Iris pigment epithelial cell (primary cell): ENCODE data around the gene FBXW7.

Experiments
- DNase-seq: peaks from one replicate; pipeline ENCODE4 v3.0.0-alpha.2; 2011; ENCODE audit warnings: low read depth

Gene FBXW7

DNA sequence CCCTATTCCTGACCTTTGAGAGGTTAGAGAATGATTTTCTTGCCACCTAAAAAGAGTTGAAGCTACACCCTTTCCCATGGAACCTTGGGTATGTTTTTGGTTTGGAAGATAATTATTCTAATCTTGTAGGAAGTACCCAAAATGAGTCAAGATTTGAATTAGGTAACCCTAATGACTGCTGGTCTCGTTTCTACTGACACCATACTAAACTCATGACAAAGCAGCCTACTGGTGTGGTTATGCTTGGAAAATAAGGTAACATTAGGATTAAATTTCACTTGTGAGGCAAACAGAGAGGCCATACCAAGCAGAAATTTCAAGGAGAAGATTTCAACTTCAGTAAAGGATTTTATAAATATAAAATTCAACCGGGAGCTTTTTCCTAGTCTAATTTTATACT lies 107.9 kb downstream of the FBXW7 start:
- DNase-seq: no peak

- no peak for DNase-seq
Observed at GRCh38 chr4:152424977-152425376, 110.9 kb downstream of the FBXW7 start.

DNA sequence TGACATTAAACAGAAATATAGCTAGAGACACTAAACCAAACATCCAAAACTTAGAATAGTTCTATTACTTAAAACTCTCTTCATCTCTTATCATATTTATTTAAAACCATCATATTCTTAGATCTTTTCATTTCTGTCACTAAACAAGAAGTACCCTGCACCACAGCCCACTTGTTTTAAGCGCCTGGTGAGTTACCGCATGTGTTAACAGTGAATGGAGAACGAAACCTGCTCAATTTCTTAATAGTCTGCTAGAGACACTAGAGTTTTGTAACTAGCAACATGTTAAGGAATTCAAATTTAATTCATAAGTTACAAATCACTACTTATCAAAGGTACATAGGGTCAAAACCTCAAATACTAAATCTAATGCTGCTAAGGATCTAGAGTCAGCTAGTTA lies 111.5 kb downstream of the FBXW7 start:
- DNase-seq: no peak

GRCh38 chr4:152422817-152423320 lies 113.0 kb downstream of the FBXW7 start:
- no peak for DNase-seq

GRCh38 chr4:152421576-152421975 lies 114.3 kb downstream of the FBXW7 start:
- no peak for DNase-seq

DNA sequence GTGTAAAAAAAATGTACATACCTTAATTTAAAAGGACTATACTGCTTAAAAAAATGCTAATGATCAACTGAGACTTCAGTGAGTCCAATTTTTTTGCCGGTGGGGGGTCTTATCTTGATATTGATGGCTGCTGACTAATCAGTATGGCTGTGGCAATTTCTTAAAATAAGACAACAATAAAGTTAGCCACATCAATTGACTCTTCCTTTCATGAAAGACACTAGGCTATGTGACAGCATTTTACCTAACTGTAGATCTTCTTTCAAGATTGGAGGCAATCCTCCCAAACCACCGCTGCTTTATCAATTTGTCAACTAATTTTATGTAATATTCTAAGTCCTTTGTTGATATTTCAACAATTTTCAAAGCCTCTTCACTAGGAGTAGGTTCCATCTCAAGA lies 116.1 kb downstream of the FBXW7 start:
- DNase-seq: no peak

GRCh38 chr4:152417673-152418072 lies 118.2 kb downstream of the FBXW7 start:
- DNase-seq: no peak

- peak; percentile 76 for DNase-seq
Observed at GRCh38 chr4:152415980-152416379, 119.9 kb downstream of the FBXW7 start.

DNA sequence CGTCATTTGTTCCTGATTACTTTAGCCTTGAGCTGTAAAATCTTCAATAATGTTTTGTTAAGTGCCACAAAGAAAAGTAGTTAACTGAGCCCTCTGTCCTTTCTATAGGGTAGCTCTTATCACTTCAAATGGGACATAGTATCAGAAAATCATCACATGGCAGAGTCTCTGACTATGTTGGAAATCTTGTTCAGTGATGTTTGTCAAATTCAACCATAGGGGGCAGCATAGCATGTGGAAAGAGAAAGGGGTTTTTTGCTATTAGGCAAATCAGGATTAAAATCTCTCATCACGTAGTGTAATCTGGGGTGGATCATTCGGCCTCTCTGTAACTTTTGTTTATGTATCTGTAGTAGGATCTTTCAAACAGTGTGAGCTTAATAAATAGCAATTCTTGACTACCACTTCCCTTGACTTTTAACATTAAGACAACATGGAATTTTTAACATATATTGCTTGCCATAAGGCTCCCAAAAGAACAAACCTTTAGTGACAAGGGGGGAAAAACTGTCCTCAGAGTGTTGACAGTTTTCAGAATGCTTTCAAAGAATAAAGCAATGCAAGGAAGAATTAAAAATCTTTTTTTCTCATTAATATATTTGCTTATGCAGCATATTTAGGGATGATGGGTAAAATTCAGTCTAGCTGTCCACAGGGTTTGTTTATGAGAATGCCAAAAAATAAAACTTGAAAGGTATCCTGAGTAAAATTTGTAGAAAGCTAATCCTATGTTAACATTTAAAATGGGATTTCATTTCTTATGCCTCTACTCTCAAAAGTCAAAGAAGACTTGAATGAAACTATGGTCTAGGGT lies 127.2 kb downstream of the FBXW7 start:
- peak; percentile 58 for DNase-seq

GRCh38 chr4:152401424-152401823 lies 134.5 kb downstream of the FBXW7 start:
- no peak for DNase-seq

DNA sequence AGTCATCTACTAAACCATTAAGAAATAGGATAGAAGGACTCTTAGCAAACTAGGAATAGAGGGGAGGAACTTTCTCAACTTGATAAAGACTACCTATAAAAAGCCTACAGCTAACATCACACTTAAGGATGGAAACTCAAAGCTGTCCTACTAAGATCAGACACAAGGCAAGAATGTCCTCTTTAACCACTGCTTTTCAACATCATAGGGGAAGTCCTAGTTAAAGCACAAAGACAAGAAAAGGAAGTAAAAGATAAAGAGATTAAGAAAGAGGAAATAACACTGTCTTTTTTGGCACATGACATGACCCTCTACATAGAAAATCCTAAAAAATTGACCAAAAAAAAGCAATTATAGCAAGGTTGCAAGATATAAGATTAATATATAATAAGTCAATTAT lies 136.6 kb downstream of the FBXW7 start:
- DNase-seq: no peak

DNA sequence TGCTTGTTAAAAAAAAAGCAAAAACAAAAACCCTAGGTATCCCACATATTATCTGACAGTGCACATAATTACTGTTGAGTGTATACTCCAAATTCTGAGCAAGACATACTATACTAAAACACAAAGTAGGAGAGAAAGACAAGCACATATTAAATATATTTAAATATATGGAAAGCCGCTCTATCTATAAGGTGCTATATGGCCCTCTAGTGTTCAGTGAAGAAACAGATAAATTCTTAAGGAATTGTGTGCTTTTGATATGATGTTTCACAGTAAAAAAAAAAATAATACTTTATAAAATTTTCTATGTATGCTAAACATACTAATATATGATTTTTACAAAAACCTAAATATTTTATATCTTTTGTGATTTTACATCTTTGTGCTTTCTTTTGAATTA lies 137.8 kb downstream of the FBXW7 start:
- DNase-seq: peak; percentile 28

GRCh38 chr4:152394791-152395190 lies 141.1 kb downstream of the FBXW7 start:
- no peak for DNase-seq

- DNase-seq: no peak
Observed at GRCh38 chr4:152392079-152392478, 143.8 kb downstream of the FBXW7 start.

DNA sequence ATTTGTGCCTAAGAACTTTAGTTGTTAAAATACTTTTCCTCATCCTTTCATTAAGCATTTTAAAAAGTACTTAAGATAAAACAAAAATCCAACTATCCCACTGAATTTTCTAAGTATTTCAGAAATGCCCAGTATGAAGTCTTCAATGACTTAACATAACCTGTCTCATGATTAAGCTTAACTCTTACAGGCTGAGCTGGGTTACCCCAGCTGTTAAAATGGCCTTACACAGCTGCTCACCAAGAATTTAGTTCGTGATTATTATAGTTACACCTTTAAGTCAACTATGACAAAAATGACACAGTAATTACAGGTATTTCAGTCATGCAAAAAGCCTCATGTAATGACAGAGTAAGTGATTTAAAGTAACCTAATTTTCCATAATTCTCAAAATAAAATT lies 145.7 kb downstream of the FBXW7 start:
- no peak for DNase-seq

GRCh38 chr4:152389359-152389758 lies 146.5 kb downstream of the FBXW7 start:
- DNase-seq: no peak

DNA sequence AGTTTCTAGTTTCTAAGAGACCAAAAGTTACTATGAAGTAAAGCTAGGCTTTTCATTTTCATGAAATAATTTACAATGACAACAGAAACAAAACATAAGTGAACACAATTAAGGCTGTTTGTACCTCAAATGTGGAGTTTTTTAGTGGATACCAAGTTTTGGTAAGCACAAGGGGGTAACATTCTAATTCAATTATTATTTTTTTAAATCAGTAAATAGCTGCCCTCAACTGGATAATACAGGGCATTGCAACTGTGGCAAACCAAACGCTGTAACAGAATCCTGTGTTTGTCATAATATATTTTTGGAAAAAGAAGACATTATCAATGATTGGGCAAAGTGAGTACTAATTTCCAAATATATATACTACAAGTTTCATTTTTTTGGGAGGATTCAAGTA lies 150.3 kb downstream of the FBXW7 start:
- peak; percentile 23 for DNase-seq

- peak; percentile 10 for DNase-seq
Observed at GRCh38 chr4:152382057-152382785, 153.7 kb downstream of the FBXW7 start.

DNA sequence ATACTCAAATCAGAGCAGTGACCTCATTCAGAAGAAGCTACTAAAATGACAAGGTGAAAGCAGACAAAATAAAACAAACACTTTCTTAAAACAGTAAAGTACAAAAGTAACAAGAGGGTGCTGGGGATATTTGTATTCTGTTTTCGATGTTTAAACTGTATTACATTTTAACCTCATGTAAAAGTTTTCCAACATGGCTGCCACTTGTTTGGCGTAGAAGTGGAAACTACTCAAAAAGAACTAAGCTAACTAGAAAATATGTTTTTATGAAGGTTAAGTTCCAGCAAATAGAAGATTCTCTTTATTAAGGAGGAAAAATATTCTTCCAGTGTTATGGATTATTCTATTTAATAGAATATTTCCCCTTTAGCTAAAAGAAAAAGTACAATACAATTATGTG lies 155.0 kb downstream of the FBXW7 start:
- no peak for DNase-seq

GRCh38 chr4:152380185-152380584 lies 155.7 kb downstream of the FBXW7 start:
- no peak for DNase-seq

DNA sequence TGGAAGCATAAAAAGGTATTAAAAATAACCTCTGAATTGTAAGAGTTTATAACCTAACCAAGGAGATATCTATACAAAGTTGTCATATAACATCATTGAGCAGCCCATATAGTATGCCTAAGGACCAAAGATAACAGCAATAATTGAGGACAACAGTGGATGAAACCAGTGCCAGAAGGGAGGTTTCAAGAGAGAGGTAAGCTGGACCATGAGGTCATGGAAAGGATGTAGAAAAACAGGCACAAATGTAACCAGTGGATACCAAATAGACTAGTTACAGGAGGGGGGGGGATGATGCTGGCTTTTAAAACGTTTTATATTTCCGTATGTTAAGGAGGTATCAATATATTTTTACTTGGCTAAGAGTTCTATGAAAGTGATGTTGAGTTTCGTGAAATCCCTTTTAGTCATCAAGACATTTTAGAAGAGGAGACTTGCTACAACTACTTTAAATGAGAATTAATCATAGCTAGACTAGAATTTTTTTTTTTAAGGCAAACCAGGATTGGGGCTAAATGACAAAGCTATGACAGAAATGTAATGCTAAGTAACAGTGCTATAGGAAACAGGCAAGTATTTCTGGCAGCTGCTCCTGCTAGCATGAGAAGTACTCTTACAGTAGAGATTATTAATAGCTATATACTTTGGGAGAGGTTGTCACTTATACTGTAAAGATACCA lies 161.1 kb downstream of the FBXW7 start:
- DNase-seq: no peak

DNA sequence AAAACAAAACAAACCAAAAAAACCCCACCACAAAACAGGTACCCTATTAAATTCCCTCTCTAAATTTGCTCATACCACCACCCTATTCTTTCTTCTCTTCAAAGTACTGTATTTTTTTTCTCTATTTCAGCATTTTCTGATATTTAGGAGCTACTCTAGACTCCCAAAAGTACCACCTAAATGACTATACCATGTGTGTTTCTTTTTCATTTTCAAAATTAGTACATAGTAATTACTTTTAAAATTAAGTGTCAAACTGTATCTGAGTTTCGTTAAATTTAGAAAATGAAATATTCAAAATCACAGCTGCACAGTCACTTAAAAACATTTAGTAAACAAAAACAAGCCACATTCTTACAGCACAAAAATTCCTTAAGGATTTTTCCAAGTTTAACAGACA lies 161.7 kb downstream of the FBXW7 start:
- no peak for DNase-seq

DNA sequence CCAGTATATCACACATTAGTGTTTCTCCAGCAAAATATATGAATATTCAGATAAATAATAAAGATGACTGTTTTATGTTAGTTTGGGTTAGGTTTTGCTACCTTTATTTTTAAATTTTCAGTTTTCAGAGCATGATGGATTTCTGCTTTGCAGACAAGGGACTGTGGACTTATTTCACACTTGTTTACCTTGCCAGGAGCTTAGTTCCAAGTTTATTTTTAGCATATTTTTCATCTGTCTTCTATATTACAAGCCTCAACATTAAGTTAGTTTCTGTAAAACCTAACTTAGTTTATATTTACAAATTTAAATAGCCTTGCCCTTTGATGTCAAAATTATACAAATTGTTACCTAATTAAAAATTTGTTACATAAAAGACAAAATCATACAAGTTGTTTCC lies 163.4 kb downstream of the FBXW7 start:
- DNase-seq: no peak
